ENCODE data around the gene OR4X2. TPM values are rescaled to one million over a fixed set of nuclear protein-coding genes. Genes with fewer than 3 reads are reported as not detected.

Gene OR4X2
- total RNA-seq, 4 donors from 2014 or later = not detected

- Histone ChIP-seq H3K27me3 (no peaks in the 10 kb centered on the region), H3K4me1 (no peaks in the 10 kb centered on the region), H3K9me3 (no peaks in the 10 kb centered on the region), H3K4me3 (replicated peaks in 1 of 3) (no peak overlapping the region), H3K27ac (no peak overlapping the region), H3K36me3 (no peaks in the 10 kb centered on the region)
- WGBS, 2 donors = 30 to 32% methylated on average over 3 of the region's 3 CpGs
- intact Hi-C loops (cut with DNase I) = no loop called here
- no peak for DNase-seq
- TF ChIP-seq POLR2A (IDR thresholded peaks at IDR 0.05) (no peak), CTCF (IDR thresholded peaks at IDR 0.05) (no peak)
Observed at GRCh38 chr11:48237727-48238126, 7.2 kb upstream of the OR4X2 start.

GRCh38 chr11:48242501-48242900, 2.4 kb upstream of the OR4X2 start:
- DNase-seq = no peak
- no peak overlapping the region for H3K4me3 ChIP-seq (replicated peaks in 1 of 3)
- no peaks in the 10 kb centered on the region for H3K27me3 ChIP-seq
- no peaks in the 10 kb centered on the region for H3K9me3 ChIP-seq
- H3K36me3 ChIP-seq = no peaks in the 10 kb centered on the region
- intact Hi-C loops (cut with DNase I) = no loop called here
- TF ChIP-seq CTCF (IDR thresholded peaks at IDR 0.05) = no peak
- TF ChIP-seq POLR2A (IDR thresholded peaks at IDR 0.05) = no peak
- no peak overlapping the region for H3K27ac ChIP-seq
- WGBS, 2 donors = 65 to 75% methylated on average over 3 of the region's 3 CpGs
- no peaks in the 10 kb centered on the region for H3K4me1 ChIP-seq

GRCh38 chr11:48248902-48249301, 4.0 kb downstream of the OR4X2 start:
- Histone ChIP-seq H3K4me1 (no peaks in the 10 kb centered on the region), H3K9me3 (no peaks in the 10 kb centered on the region), H3K36me3 (no peaks in the 10 kb centered on the region), H3K27me3 (no peaks in the 10 kb centered on the region), H3K4me3 (replicated peaks in 1 of 3) (no peak overlapping the region), H3K27ac (no peak overlapping the region)
- DNase-seq = no peak
- intact Hi-C loops (cut with DNase I) = no loop called here
- 88 to 91% methylated on average over 1 of the region's 1 CpG for WGBS, 2 donors
- TF ChIP-seq POLR2A (IDR thresholded peaks at IDR 0.05) (no peak), CTCF (IDR thresholded peaks at IDR 0.05) (no peak)

- intact Hi-C loops (cut with DNase I) = no loop called here
- no peaks in the 10 kb centered on the region for H3K36me3 ChIP-seq
- no peak for DNase-seq
- TF ChIP-seq POLR2A (IDR thresholded peaks at IDR 0.05) (no peak), CTCF (IDR thresholded peaks at IDR 0.05) (no peak)
- no peaks in the 10 kb centered on the region for H3K27me3 ChIP-seq
- H3K27ac ChIP-seq = no peak overlapping the region
- 76% methylated on average over 2 of the region's 2 CpGs for WGBS, 2 donors
- H3K9me3 ChIP-seq = no peaks in the 10 kb centered on the region
- H3K4me1 ChIP-seq = no peaks in the 10 kb centered on the region
- no peak overlapping the region for H3K4me3 ChIP-seq (replicated peaks in 1 of 3)
Observed at GRCh38 chr11:48261600-48261999, 16.7 kb downstream of the OR4X2 start.

- no peaks in the 10 kb centered on the region for H3K9me3 ChIP-seq
- H3K27ac ChIP-seq = no peak within 1 kb of the TSS
- TF ChIP-seq POLR2A (IDR thresholded peaks at IDR 0.05) = no peak
- TF ChIP-seq CTCF (IDR thresholded peaks at IDR 0.05) = no peak
- no peaks in the 10 kb centered on the region for H3K4me1 ChIP-seq
- 26 to 29% methylated on average over 3 of the region's 3 CpGs for WGBS, 2 donors
- H3K27me3 ChIP-seq = no peaks in the 10 kb centered on the region
- H3K36me3 ChIP-seq = no peaks in the 10 kb centered on the region
- DNase-seq = no peak
- H3K4me3 ChIP-seq (replicated peaks in 1 of 3) = no peak within 1 kb of the TSS
- intact Hi-C loops (cut with DNase I) = no loop called here
Observed at GRCh38 chr11:48263423-48263911, 18.6 kb downstream of the OR4X2 start, which contains the start of gene OR4X1. Gene OR4X1, plus strand, starts transcription at chr11:48263861. Its CDS starts 0 bp downstream, at chr11:48263861.
